Measurements from ENCODE around the gene AGMO.

AGMO gene

GRCh38 chr7:15603124-15603523 is 41.3 kb upstream of the AGMO start:
- no peak overlapping the region for H3K4me2 ChIP-seq (ENCODE audit: low read depth, low read length, poor library complexity, severe bottlenecking)
- H4K20me1 ChIP-seq (ENCODE audit: insufficient read depth, low read length, poor library complexity, severe bottlenecking): no peaks in the 10 kb centered on the region
- H3F3A ChIP-seq (ENCODE audit: low read depth): no peaks in the 10 kb centered on the region
- no peak overlapping the region for H3K4me3 ChIP-seq (ENCODE audit: low read length, poor library complexity, severe bottlenecking)
- no peaks in the 10 kb centered on the region for H3K36me3 ChIP-seq (ENCODE audit: insufficient read depth, low read length)
- H3K9me2 ChIP-seq (replicated peaks; ENCODE audit: low read depth, low read length): no peaks in the 10 kb centered on the region
- no peaks in the 10 kb centered on the region for H3K4me1 ChIP-seq (ENCODE audit: insufficient read depth, low read length, poor library complexity, severe bottlenecking)
- TF ChIP-seq EZH2phosphoT487 (IDR thresholded peaks at IDR 0.05; ENCODE audit: borderline replicate concordance): no peak
- TF ChIP-seq, protein P1, sequence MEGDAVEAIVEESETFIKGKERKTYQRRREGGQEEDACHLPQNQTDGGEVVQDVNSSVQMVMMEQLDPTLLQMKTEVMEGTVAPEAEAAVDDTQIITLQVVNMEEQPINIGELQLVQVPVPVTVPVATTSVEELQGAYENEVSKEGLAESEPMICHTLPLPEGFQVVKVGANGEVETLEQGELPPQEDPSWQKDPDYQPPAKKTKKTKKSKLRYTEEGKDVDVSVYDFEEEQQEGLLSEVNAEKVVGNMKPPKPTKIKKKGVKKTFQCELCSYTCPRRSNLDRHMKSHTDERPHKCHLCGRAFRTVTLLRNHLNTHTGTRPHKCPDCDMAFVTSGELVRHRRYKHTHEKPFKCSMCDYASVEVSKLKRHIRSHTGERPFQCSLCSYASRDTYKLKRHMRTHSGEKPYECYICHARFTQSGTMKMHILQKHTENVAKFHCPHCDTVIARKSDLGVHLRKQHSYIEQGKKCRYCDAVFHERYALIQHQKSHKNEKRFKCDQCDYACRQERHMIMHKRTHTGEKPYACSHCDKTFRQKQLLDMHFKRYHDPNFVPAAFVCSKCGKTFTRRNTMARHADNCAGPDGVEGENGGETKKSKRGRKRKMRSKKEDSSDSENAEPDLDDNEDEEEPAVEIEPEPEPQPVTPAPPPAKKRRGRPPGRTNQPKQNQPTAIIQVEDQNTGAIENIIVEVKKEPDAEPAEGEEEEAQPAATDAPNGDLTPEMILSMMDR (conservative IDR thresholded peaks at IDR 0.05; ENCODE audit: low read length): no peak
- H3K9ac ChIP-seq (ENCODE audit: low read depth, low read length, poor library complexity, severe bottlenecking): no peak overlapping the region
- peaks cover 6% of the 10 kb centered on the region; the same call in 1 of the 2 replicates for H3K9me3 ChIP-seq (ENCODE audit: insufficient read depth, low read depth, low read length)
- H3K79me2 ChIP-seq (ENCODE audit: insufficient read depth, low read length): no peaks in the 10 kb centered on the region
- no peak overlapping the region for H2AFZ ChIP-seq (ENCODE audit: low read length)
- no peaks in the 10 kb centered on the region for H3K27me3 ChIP-seq (ENCODE audit: insufficient read depth, low read length, poor library complexity, severe bottlenecking)

GRCh38 chr7:15602236-15602635 is 40.4 kb upstream of the AGMO start:
- Histone ChIP-seq H3K36me3 (ENCODE audit: insufficient read depth, low read length) (no peaks in the 10 kb centered on the region), H2AFZ (ENCODE audit: low read length) (no peak overlapping the region), H3K4me3 (ENCODE audit: low read length, poor library complexity, severe bottlenecking) (no peak overlapping the region), H3K9ac (ENCODE audit: low read depth, low read length, poor library complexity, severe bottlenecking) (no peak overlapping the region), H3K27me3 (ENCODE audit: insufficient read depth, low read length, poor library complexity, severe bottlenecking) (no peaks in the 10 kb centered on the region), H3K9me2 (replicated peaks; ENCODE audit: low read depth, low read length) (no peaks in the 10 kb centered on the region), H3K4me2 (ENCODE audit: low read depth, low read length, poor library complexity, severe bottlenecking) (no peak overlapping the region), H3K9me3 (ENCODE audit: insufficient read depth, low read depth, low read length) (peaks cover 6% of the 10 kb centered on the region; the same call in 1 of the 2 replicates), H4K20me1 (ENCODE audit: insufficient read depth, low read length, poor library complexity, severe bottlenecking) (no peaks in the 10 kb centered on the region), H3K4me1 (ENCODE audit: insufficient read depth, low read length, poor library complexity, severe bottlenecking) (no peaks in the 10 kb centered on the region), H3K79me2 (ENCODE audit: insufficient read depth, low read length) (no peaks in the 10 kb centered on the region), H3F3A (ENCODE audit: low read depth) (no peaks in the 10 kb centered on the region)
- TF ChIP-seq EZH2phosphoT487 (IDR thresholded peaks at IDR 0.05; ENCODE audit: borderline replicate concordance): no peak
- TF ChIP-seq, protein P1 (conservative IDR thresholded peaks at IDR 0.05; ENCODE audit: low read length): no peak

GRCh38 chr7:15601175-15601574 is 39.4 kb upstream of the AGMO start:
- Histone ChIP-seq H3F3A (ENCODE audit: low read depth) (no peaks in the 10 kb centered on the region), H3K4me2 (ENCODE audit: low read depth, low read length, poor library complexity, severe bottlenecking) (no peak overlapping the region), H3K4me1 (ENCODE audit: insufficient read depth, low read length, poor library complexity, severe bottlenecking) (no peaks in the 10 kb centered on the region), H3K79me2 (ENCODE audit: insufficient read depth, low read length) (no peaks in the 10 kb centered on the region), H4K20me1 (ENCODE audit: insufficient read depth, low read length, poor library complexity, severe bottlenecking) (no peaks in the 10 kb centered on the region), H3K36me3 (ENCODE audit: insufficient read depth, low read length) (no peaks in the 10 kb centered on the region), H3K4me3 (ENCODE audit: low read length, poor library complexity, severe bottlenecking) (no peak overlapping the region), H3K27me3 (ENCODE audit: insufficient read depth, low read length, poor library complexity, severe bottlenecking) (no peaks in the 10 kb centered on the region), H3K9me3 (ENCODE audit: insufficient read depth, low read depth, low read length) (peaks cover 6% of the 10 kb centered on the region; the same call in 1 of the 2 replicates), H2AFZ (ENCODE audit: low read length) (no peak overlapping the region), H3K9me2 (replicated peaks; ENCODE audit: low read depth, low read length) (no peaks in the 10 kb centered on the region), H3K9ac (ENCODE audit: low read depth, low read length, poor library complexity, severe bottlenecking) (no peak overlapping the region)
- no peak for TF ChIP-seq EZH2phosphoT487 (IDR thresholded peaks at IDR 0.05; ENCODE audit: borderline replicate concordance)
- TF ChIP-seq, protein P1 (conservative IDR thresholded peaks at IDR 0.05; ENCODE audit: low read length): no peak

Measured in Loucy (cell line).